Measurements from ENCODE around the gene DSN1.

DSN1 gene

GRCh38 chr20:36773597-36774390, at the start of gene DSN1:
Gene DSN1 (minus strand): TSS chr20:36773763. CDS start chr20:36771458, 2,305 bp downstream.
- H3K4me3 ChIP-seq (ENCODE audit: low read depth, low read length) = peak within 1 kb of the TSS; percentile 91
- TF ChIP-seq CTCF (IDR thresholded peaks at IDR 0.05; ENCODE audit: insufficient read depth, low read depth, low read length, missing control alignments) = no peak
- peak; percentile 99 for DNase-seq (ENCODE audit: low read depth)

- no peak for DNase-seq (ENCODE audit: low read depth)
- no peak for TF ChIP-seq CTCF (IDR thresholded peaks at IDR 0.05; ENCODE audit: insufficient read depth, low read depth, low read length, missing control alignments)
- no peak overlapping the region for H3K4me3 ChIP-seq (ENCODE audit: low read depth, low read length)
Measured at GRCh38 chr20:36823121-36823520, 49.6 kb upstream of the DSN1 start.

- TF ChIP-seq CTCF (IDR thresholded peaks at IDR 0.05; ENCODE audit: insufficient read depth, low read depth, low read length, missing control alignments) = no peak
- DNase-seq (ENCODE audit: low read depth) = no peak
- no peak overlapping the region for H3K4me3 ChIP-seq (ENCODE audit: low read depth, low read length)
Measured at GRCh38 chr20:36821964-36822437, 48.4 kb upstream of the DSN1 start.

- no peak overlapping the region for H3K4me3 ChIP-seq (ENCODE audit: low read depth, low read length)
- no peak for DNase-seq (ENCODE audit: low read depth)
- TF ChIP-seq CTCF (IDR thresholded peaks at IDR 0.05; ENCODE audit: insufficient read depth, low read depth, low read length, missing control alignments) = no peak
Measured at GRCh38 chr20:36820928-36821327, 47.4 kb upstream of the DSN1 start.

GRCh38 chr20:36820073-36820472, 46.5 kb upstream of the DSN1 start:
- no peak for TF ChIP-seq CTCF (IDR thresholded peaks at IDR 0.05; ENCODE audit: insufficient read depth, low read depth, low read length, missing control alignments)
- H3K4me3 ChIP-seq (ENCODE audit: low read depth, low read length) = no peak overlapping the region
- DNase-seq (ENCODE audit: low read depth) = no peak

- no peak for DNase-seq (ENCODE audit: low read depth)
- TF ChIP-seq CTCF (IDR thresholded peaks at IDR 0.05; ENCODE audit: insufficient read depth, low read depth, low read length, missing control alignments) = no peak
Measured at GRCh38 chr20:36819659-36820058, 46.1 kb upstream of the DSN1 start.

GRCh38 chr20:36818861-36819260, 45.3 kb upstream of the DSN1 start:
- TF ChIP-seq CTCF (IDR thresholded peaks at IDR 0.05; ENCODE audit: insufficient read depth, low read depth, low read length, missing control alignments) = no peak
- H3K4me3 ChIP-seq (ENCODE audit: low read depth, low read length) = no peak overlapping the region
- DNase-seq (ENCODE audit: low read depth) = no peak

More at GRCh38 chr20:36819659-36820058, 46.1 kb upstream of the DSN1 start:
- no peak overlapping the region for H3K4me3 ChIP-seq (ENCODE audit: low read depth, low read length)
